ENCODE measurements around the gene WNK4.
A peak's percentile ranks its signal among the peaks of the same experiment; 100 is the strongest.
"Not testable (repeated sequence)": the region's sequence is repeated elsewhere in the genome, so short reads cannot be mapped to it uniquely, and the experiment has no call there.

The WNK4 gene

DNA sequence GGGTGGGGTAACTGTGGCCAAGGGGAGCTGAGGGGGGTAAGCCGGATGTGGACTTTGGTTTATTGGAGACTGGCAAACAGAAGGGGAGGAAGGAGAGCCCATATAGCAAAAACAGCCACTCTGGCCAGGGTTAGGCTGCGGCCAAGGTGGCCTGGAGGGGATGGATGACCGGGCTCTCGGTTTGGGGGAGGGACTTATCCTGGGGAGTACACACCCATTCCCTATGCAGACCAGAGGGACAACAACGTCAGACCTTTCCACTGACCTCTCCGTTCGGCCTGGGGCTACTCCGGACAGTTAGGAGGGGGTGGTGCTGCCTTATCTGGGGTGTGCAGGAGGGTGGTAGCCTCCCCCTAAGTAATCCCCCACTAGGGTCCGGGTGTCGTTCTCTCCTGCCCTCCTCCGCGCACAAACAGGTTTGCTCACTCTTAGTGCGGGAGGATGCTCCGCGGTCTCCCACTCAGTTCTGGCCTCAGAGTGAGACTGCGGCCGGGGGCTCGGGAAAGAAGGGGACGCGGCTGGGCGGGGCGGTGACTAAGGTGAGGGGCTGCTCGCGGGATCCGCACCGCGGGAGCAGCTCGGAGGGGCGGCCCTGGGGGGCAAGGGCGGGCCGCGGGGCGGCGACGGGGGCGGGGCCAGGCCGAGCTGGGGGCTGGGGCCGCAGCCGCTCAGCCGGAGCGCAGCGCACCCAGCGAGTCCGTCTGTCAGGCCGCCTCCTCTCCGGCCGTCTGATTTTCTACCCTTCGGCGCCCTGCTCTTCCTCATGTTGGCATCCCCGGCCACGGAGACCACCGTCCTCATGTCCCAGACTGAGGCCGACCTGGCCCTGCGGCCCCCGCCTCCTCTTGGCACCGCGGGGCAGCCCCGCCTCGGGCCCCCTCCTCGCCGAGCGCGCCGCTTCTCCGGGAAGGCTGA lies at the start of gene WNK4:
TSS of gene WNK4 (plus strand) at position 675 of the 915 bp plus-strand sequence. CDS start at position 764, 89 bp downstream.
- H3K36me3 ChIP-seq (ENCODE audit: control insufficient read depth in 1 of 2, insufficient read depth in 2 of 2, low read length in 2 of 2): peaks cover 29 to 34% of the 10 kb centered on the region in 2 donors
- no peaks in the 10 kb centered on the region for H3K9me3 ChIP-seq (ENCODE audit: control insufficient read depth in 1 of 2, low read length in 2 of 2)
- H3K27ac ChIP-seq (ENCODE audit: low read length): no peak within 1 kb of the TSS
- H3K27me3 ChIP-seq (ENCODE audit: low read depth, low read length): peaks cover 41% of the 10 kb centered on the region
- peaks cover 0 to 36% of the 10 kb centered on the region in 2 donors for H3K4me1 ChIP-seq (ENCODE audit: control insufficient read depth in 1 of 2, insufficient read depth in 2 of 2, low read length in 2 of 2)
- H3K4me3 ChIP-seq (ENCODE audit: low read depth in 1 of 2, low read length in 2 of 2): peak within 1 kb of the TSS; percentile 37 to 53

DNA sequence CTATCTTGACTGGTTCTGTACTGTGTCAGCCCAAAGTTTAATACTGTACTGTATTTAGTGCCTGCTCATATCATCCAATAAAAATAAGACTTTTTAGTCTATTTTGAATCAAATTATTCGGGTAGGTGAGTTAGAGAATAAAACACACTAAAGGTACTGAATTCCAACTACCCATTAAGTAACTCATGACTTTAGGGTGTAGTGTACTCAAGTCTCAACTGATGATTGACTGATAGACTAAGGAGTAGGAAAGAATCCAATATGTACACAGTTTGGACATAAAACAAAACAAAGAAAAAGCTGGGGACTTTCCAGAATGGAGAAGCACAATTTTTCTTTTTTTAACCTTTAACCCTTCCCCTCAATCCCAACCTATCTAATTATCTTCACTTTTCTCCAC lies 39.7 kb upstream of the WNK4 start:
- Histone ChIP-seq H3K9me3 (ENCODE audit: control insufficient read depth in 1 of 2, low read length in 2 of 2) (no peaks in the 10 kb centered on the region), H3K27me3 (ENCODE audit: low read depth, low read length) (no peaks in the 10 kb centered on the region), H3K27ac (ENCODE audit: low read length) (no peak overlapping the region), H3K4me3 (ENCODE audit: low read depth in 1 of 2, low read length in 2 of 2) (no peak overlapping the region), H3K4me1 (ENCODE audit: control insufficient read depth in 1 of 2, insufficient read depth in 2 of 2, low read length in 2 of 2) (peaks cover 7 to 16% of the 10 kb centered on the region in 2 donors), H3K36me3 (ENCODE audit: control insufficient read depth in 1 of 2, insufficient read depth in 2 of 2, low read length in 2 of 2) (no peaks in the 10 kb centered on the region)

DNA sequence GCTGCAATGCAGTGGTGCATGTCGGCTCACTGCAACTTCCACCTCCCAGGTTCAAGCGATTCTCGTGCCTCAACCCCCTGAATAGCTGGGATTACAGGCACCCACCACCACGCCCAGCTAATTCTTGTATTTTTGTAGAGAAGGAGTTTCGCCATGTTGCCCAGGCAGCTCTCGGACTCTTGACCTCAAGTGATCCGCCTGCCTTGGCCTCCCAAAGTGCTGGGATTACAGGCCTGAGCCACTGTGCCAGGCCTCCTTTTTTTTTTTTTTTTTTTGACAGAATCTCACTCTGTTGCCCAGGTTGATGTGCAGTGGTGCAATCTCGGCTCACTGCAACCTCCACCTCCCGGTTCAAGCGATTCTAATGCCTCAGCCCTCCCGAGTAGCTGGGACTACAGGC lies 37.5 kb upstream of the WNK4 start:
- not testable (repeated sequence) for H3K36me3 ChIP-seq (ENCODE audit: control insufficient read depth in 1 of 2, insufficient read depth in 2 of 2, low read length in 2 of 2); H3K4me3 ChIP-seq (ENCODE audit: low read depth in 1 of 2, low read length in 2 of 2); H3K27ac ChIP-seq (ENCODE audit: low read length); H3K27me3 ChIP-seq (ENCODE audit: low read depth, low read length); H3K9me3 ChIP-seq (ENCODE audit: control insufficient read depth in 1 of 2, low read length in 2 of 2)
- peaks cover 7 to 16% of the 10 kb centered on the region in 2 donors for H3K4me1 ChIP-seq (ENCODE audit: control insufficient read depth in 1 of 2, insufficient read depth in 2 of 2, low read length in 2 of 2)

- Histone ChIP-seq H3K27ac (ENCODE audit: low read length) (peak overlapping the region; percentile 81), H3K36me3 (ENCODE audit: control insufficient read depth in 1 of 2, insufficient read depth in 2 of 2, low read length in 2 of 2) (no peaks in the 10 kb centered on the region), H3K27me3 (ENCODE audit: low read depth, low read length) (no peaks in the 10 kb centered on the region), H3K4me1 (ENCODE audit: control insufficient read depth in 1 of 2, insufficient read depth in 2 of 2, low read length in 2 of 2) (peaks cover 7 to 16% of the 10 kb centered on the region in 2 donors), H3K4me3 (ENCODE audit: low read depth in 1 of 2, low read length in 2 of 2) (peak overlapping the region; percentile 76 to 78), H3K9me3 (ENCODE audit: control insufficient read depth in 1 of 2, low read length in 2 of 2) (no peaks in the 10 kb centered on the region)
These were observed 36.7 kb upstream of the WNK4 start for GRCh38 chr17:42743595-42744282.

GRCh38 chr17:42744283-42744805 lies 36.1 kb upstream of the WNK4 start:
- H3K4me3 ChIP-seq (ENCODE audit: low read depth in 1 of 2, low read length in 2 of 2): peak overlapping the region; percentile 76 to 78
- no peaks in the 10 kb centered on the region for H3K27me3 ChIP-seq (ENCODE audit: low read depth, low read length)
- peaks cover 8 to 16% of the 10 kb centered on the region in 2 donors for H3K4me1 ChIP-seq (ENCODE audit: control insufficient read depth in 1 of 2, insufficient read depth in 2 of 2, low read length in 2 of 2)
- no peaks in the 10 kb centered on the region for H3K36me3 ChIP-seq (ENCODE audit: control insufficient read depth in 1 of 2, insufficient read depth in 2 of 2, low read length in 2 of 2)
- H3K27ac ChIP-seq (ENCODE audit: low read length): peak overlapping the region; percentile 81
- no peaks in the 10 kb centered on the region for H3K9me3 ChIP-seq (ENCODE audit: control insufficient read depth in 1 of 2, low read length in 2 of 2)

DNA sequence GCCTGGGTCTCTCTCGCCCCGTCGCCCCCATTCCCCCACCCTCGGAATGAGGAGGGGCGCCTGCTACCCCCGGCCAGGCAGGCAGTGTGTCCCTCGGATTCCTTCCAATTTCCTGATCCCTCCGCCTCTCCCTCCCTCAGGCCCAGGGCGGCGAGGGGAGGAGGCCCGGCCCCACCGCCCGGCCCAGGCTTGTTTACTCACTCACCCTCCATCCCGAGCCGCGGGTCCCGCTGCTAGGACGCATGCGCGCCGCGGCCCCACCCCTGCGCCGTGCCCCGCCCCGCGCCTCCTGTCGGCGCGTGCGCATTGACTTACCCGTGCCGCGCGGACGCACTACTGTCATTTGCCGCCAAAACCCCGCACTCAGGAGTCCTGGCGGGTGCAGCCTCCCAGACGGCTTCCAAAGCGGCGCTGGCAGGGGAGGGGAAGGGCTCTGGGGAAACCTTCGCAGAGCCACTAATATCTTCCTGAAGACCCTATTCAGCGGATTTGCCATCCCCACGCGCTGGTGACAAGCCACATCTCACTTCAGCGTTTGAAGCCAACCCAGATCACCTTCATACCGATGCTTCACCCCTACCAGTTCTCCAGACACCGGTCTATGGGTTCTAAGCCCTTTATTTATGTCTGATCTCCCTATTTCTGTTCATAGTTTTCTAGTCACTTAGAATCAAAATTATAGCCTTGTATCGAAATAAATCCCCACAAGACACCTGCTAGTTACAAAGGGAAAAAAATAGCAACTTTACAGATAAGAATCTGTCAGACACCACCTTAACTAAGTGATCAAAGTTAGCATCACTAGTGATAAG lies 35.4 kb upstream of the WNK4 start, which contains the start of gene EZH1:
TSS of gene EZH1 (minus strand) at position 235 of the 812 bp plus-strand sequence. CDS start 16,099 bp downstream, outside the sequence.
- Histone ChIP-seq H3K4me3 (ENCODE audit: low read depth in 1 of 2, low read length in 2 of 2) (peak within 1 kb of the TSS; percentile 76 to 78), H3K36me3 (ENCODE audit: control insufficient read depth in 1 of 2, insufficient read depth in 2 of 2, low read length in 2 of 2) (no peaks in the 10 kb centered on the region), H3K4me1 (ENCODE audit: control insufficient read depth in 1 of 2, insufficient read depth in 2 of 2, low read length in 2 of 2) (peaks cover 11 to 16% of the 10 kb centered on the region in 2 donors), H3K27ac (ENCODE audit: low read length) (peak within 1 kb of the TSS; percentile 81), H3K9me3 (ENCODE audit: control insufficient read depth in 1 of 2, low read length in 2 of 2) (no peaks in the 10 kb centered on the region), H3K27me3 (ENCODE audit: low read depth, low read length) (no peaks in the 10 kb centered on the region)

DNA sequence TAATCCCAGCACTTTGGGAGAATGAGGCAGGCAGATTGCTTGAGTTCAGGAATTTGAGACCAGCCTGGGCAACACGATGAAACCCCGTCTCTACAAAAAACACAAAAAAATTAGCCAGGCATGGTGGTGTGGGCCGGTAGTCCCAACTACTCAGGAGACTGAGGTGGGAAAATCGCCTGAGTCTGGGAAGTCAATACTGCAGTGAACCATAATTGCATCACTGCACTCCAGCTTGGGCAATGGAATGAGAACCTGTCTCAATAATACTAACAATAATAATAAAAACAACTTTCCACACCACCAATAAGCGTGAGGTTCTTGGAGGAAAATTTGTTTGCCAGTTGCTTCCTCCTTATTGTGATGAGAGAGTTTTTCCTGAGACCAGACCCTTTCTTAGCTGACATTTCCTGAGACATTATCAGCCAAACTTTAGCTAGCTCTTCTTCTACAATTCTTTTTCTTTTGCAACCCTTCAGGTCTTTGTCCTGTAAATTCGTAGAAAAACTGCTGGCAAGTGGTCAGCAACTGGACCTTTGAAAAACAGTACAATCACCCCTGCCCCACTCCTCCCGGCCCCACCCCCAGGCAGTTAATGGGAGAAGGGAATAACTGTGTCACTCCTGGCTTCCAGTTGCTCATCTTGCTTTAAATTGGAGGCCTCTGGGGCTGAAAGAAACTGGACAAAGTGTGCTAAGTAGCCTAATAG lies 32.1 kb upstream of the WNK4 start:
- no peak overlapping the region for H3K4me3 ChIP-seq (ENCODE audit: low read depth in 1 of 2, low read length in 2 of 2)
- H3K36me3 ChIP-seq (ENCODE audit: control insufficient read depth in 1 of 2, insufficient read depth in 2 of 2, low read length in 2 of 2): no peaks in the 10 kb centered on the region
- H3K27ac ChIP-seq (ENCODE audit: low read length): no peak overlapping the region
- peaks cover 11 to 19% of the 10 kb centered on the region in 2 donors for H3K4me1 ChIP-seq (ENCODE audit: control insufficient read depth in 1 of 2, insufficient read depth in 2 of 2, low read length in 2 of 2)
- no peaks in the 10 kb centered on the region for H3K9me3 ChIP-seq (ENCODE audit: control insufficient read depth in 1 of 2, low read length in 2 of 2)
- H3K27me3 ChIP-seq (ENCODE audit: low read depth, low read length): no peaks in the 10 kb centered on the region

DNA sequence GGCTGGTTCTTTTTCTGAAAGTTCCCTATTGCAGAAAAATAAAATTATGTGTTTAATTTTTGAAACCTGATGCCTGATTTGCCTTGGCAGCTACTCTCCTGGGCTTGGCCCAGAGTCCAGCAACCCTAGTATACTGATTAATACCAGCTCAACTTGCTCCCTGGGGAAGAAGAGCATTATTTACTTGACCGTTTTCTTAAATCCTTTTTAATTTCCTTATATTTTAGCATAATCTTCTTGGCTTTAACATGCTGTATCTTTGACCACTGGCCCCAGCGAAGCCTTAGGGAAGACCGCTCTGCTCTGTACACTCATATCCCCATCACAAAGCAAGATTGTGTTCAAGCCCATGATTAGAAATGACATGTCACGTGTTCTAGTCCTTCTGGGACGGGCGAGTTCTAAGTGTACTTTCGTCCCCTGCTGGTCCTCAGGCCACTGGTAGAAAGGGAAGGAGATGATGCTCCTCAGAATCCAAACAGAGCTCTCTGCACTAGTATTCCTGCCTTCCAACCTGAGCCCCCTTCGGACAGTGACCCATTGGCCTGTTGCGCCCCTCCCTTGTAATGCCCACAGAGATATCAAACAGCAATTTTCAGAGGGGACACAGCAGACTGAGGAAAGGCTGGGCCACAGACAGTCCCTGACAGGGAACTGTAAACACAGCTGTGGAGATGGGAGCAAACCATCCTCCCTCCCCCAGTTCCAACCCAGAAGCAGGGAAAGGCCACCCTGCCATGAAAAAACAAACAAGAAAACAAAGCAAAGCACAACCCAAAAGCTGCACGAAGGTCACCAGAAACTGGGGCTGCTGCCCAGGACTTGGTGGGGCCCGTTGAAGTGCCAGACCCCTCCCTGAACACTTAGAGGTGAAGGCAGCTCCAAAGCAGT lies 31.3 kb upstream of the WNK4 start:
- Histone ChIP-seq H3K27me3 (ENCODE audit: low read depth, low read length) (no peaks in the 10 kb centered on the region), H3K36me3 (ENCODE audit: control insufficient read depth in 1 of 2, insufficient read depth in 2 of 2, low read length in 2 of 2) (no peaks in the 10 kb centered on the region), H3K4me1 (ENCODE audit: control insufficient read depth in 1 of 2, insufficient read depth in 2 of 2, low read length in 2 of 2) (peaks cover 5 to 11% of the 10 kb centered on the region in 2 donors), H3K4me3 (ENCODE audit: low read depth in 1 of 2, low read length in 2 of 2) (no peak overlapping the region), H3K9me3 (ENCODE audit: control insufficient read depth in 1 of 2, low read length in 2 of 2) (no peaks in the 10 kb centered on the region), H3K27ac (ENCODE audit: low read length) (peak overlapping the region; percentile 70)

GRCh38 chr17:42750739-42751344 lies 29.6 kb upstream of the WNK4 start:
- Histone ChIP-seq H3K4me3 (ENCODE audit: low read depth in 1 of 2, low read length in 2 of 2) (no peak overlapping the region), H3K36me3 (ENCODE audit: control insufficient read depth in 1 of 2, insufficient read depth in 2 of 2, low read length in 2 of 2) (no peaks in the 10 kb centered on the region), H3K27me3 (ENCODE audit: low read depth, low read length) (no peaks in the 10 kb centered on the region), H3K27ac (ENCODE audit: low read length) (no peak overlapping the region), H3K4me1 (ENCODE audit: control insufficient read depth in 1 of 2, insufficient read depth in 2 of 2, low read length in 2 of 2) (peaks cover 5 to 11% of the 10 kb centered on the region in 2 donors), H3K9me3 (ENCODE audit: control insufficient read depth in 1 of 2, low read length in 2 of 2) (no peaks in the 10 kb centered on the region)
